GM19372 (cell line): ENCODE results near the gene TARS1.

ENCODE experiments used
- ATAC-seq: cut with Tn5 transposase; IDR thresholded peaks from one replicate; pipeline ENCODE4 v1.9.1; 2021; ENCODE audit warnings: mild to moderate bottlenecking, low read depth, moderate library complexity; ENCODE audit not compliant: unreplicated experiment

TARS1 gene

DNA sequence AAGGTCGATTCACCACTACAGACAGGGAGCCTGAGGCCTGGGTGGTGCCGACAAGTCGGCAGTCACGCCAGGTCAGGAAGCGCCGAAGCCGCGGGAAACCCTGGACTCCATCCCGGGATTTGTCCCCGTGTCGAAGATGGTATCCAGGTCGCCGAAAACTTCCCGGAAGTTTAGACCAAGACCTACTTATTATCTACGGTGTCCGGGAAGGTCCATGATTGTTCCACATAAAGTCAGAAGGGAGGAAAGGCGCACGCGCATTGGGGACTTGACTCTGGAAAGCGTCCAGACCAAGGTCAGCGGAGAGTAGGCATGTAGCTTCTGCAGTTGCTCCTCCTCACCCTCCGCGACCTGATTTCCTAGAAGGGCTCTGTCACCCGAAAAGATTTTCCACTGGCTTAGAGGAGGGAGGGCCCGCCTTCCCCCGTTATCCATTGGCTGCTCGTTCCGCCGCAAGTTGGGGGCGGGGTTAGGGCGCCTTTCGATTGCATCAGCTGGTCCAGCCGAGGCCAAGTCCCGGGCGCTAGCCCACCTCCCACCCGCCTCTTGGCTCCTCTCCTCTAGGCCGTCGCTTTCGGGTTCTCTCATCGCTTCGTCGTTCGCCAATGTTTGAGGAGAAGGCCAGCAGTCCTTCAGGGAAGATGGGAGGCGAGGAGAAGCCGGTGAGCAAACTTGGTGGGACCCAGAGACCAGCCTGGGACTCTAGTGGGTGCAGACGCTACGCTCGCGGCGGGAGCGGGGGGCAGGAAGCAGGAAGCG lies at the start of gene TARS1:
Gene TARS1 (plus strand): TSS at position 484 of the 759 bp plus-strand sequence. CDS start 122 bp downstream, at position 606.
- peak; percentile 94 for ATAC-seq

DNA sequence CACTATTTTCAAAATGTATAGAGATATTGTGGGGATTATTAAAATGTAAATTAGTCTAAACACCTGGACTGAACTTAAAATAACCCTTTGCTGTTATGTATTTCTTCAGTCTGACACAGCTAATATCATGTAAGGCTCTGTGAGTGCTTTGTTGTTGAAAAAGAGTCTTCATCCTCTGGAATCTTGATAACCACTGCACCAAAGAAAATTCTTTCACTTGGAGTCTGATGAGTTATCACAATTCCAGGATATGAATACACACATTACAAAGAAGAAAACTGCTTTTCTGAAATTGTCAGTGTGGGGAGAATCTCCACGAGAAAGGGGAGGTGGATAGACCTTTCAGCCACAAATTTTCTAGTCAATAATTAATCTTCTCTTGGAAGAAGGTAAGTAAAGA lies 42.3 kb upstream of the TARS1 start:
- no peak for ATAC-seq

DNA sequence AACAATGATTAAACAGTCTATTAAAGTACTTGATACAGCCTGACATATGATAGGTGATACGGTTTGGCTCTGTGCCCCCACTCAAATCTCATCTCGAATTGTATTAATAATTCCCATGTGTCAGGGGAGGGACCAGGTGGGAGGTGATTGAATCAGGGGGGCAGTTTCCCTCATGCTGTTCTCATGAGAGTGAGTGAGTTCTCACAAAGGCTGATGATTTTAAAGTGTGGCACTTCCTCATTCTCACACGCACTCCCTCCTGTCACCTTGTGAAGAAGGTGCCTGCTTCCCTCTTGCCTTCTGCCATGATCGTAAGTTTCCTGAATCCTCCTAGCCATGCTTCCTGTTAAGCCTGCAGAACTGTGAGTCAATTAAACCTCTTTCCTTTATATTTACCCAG lies 40.1 kb upstream of the TARS1 start:
- ATAC-seq, result no peak

DNA sequence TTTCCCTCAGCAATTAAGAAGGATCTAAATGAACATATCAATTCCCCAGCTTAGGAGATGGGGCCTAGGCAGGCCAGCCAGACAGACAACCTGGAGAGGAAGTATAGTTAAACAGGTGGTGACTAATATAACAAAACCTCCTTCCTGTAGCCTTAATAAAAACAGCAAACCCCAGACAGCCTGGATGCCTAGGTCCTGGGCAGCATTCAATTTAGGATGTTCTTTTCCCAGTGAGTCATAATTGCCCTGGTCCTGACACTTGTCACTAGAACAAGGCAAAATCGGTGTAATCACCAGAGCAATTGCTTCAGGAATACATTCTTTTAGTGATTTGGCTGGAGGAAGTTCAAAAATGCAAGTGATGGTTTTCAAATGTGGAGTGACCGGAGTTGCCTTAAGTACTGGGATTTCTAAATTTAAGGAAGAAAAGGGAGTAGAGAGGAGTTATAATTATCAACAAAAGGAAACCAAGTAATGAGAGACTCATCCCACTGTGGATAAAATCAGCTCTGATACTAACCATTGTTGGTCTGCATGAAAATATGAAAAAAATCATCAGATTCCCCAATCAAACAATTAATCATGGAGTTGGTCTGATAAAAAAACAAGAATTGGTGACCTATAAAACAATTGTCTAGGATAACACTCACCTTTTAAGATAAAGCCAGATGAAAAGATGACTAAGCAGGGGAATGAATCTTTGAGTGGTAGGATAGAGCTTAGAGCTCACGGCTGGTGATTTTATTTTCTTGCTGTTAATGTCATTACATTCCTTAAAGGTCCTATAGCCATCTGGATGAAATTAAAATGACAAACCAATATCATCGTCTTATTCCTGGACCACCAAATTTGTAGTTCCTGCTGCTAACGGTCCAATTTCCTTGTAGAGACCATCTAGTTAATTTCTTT lies 39.0 kb upstream of the TARS1 start:
- ATAC-seq, result no peak

DNA sequence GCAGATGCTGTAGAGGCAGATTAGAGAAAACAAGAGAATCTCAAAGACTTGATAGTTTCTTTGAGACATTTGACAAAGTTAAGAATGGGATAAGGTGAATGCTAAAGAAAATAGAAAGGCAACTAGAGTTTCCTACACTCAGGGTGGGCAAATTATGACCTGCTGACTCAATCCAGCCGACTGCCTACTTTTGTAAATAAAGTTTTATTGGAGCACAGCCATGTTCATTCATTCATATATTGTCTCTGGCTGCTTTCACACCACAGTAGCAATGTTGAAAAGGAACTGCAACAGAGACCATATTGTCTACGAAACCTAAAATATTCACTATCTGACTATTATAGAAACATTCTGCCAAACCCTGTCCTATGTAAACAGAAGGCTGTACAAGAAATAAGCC lies 37.6 kb upstream of the TARS1 start:
- ATAC-seq, result no peak

DNA sequence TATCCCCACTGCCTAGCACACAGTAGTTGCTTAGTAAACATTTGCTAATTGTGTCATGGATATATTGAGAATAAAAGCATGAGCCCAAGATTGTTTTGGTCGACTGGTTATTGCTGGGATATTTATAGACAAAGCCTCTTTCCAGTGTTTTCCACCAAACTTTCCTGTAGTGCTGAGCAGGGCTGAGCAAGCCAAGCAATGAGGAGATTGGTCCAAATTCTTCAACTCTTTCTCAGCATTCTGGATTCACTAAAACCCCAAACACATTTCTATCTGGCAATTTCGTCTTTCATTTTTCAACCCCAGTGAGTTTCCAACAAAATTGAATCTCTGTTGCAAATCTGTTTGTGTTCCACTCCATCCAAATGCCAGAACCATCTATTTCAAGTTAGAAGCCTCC lies 31.9 kb upstream of the TARS1 start:
- no peak for ATAC-seq

DNA sequence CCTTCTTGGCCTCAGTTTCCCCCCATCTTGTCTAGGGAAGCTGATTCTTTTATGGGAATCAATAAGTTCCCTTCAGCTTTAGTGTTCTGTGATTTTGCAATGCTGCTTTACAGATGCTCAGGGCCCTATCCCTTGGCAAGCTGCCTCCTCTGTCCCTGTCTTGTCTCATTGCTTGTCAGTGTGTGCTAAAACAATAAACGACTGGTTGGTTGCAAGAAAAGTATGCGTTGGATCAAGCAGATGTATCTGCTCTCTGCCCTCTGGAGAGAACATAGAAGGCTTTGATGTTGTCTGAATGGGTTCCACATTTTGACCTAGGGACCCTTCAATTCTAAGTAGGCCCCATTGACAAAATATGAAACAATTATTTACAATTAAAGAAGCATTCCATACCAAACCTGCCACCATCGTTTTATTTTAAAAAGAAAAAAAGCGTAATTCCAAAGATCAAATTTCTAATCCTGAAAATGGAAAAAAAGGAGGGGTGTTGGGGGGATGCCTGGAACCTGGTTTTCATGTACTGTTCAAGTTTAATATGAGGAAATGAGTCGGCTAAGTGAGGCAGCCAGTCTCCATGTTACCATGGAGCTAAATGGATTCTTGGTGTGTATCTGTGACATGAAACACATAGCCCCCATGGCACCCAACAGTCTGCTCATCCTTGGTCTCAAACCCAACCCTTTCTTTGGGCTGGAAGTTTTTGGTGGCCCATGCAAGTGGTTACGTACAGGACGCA lies 31.2 kb upstream of the TARS1 start:
- no peak for ATAC-seq

DNA sequence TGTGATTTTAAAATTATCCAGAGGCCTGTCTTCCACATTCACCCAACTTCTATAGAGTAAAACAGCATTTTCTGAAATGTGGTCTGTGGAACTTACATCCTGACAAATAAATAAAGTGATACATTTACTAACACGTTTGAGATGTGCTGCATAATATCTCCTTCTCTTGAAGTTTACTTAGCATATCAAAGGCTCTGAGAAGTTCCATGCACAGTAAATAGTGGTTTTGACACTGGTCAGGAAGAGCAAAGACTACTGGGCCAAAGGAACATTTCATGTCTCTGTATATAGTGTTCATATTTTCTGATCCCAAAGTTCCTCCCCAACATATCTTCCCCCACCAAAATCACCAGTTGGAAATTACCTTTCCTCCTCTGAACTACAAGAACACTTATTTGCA lies 30.5 kb upstream of the TARS1 start:
- ATAC-seq, result no peak

DNA sequence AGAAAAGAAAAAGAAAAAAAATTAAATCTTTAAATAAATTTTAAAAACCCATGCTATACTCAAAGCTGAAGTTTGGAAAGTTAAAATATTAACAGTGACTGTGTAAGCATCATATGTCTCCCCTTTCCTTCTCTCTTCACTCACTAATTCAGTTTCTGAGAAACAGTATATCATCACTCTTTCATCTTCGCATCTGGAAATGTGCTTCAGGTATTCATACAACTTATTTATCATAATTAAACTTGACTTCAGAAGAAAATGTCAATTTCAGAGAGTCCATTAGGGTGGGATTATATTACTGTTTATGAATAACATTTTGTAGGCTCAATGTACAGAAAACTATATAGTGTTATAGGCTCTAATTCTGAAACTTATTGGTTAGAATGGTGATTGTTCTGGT lies 29.3 kb upstream of the TARS1 start:
- ATAC-seq, result no peak

DNA sequence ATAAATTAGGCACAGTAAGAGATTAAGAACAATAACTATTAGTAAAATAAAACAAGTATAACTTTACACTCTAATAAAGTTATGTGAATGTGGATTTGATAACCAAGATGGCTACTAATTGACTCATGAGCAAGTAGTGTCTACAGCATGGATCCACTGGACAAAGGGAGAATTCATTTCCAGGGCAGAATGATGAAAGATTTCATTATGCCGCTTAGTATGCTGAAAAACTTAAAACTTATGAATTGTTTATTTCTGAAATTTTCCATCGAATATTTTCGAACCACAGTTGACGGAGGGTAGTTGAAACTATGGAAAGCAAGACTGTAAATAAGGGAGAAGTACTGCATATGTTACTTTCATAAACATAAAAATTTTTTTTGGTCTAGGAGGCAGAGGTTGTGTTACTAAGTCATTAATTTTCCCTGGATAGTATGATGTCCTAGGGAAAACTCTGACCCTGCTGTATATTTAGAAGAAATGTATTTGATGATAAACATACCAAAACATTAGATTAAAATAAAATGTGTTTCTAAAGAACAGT lies 24.9 kb upstream of the TARS1 start:
- no peak for ATAC-seq

DNA sequence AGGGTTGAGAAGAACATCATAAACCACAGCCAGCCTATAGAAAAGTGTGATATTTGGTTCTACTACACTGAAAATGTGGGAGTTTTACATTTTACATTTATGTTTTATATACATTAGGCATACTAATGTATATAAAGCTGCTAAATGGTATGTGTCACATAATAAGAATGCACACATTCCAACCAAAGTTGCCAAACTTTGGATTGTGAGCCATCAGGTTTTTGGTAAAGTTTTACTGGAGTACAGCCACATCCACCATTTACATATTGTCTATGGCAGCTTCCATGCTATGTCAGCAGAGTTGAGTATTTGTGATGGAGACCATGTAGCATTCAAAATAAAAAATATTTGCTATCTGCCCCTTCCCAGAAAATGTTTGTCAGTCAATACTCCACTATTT lies 23.1 kb upstream of the TARS1 start:
- ATAC-seq, result no peak

DNA sequence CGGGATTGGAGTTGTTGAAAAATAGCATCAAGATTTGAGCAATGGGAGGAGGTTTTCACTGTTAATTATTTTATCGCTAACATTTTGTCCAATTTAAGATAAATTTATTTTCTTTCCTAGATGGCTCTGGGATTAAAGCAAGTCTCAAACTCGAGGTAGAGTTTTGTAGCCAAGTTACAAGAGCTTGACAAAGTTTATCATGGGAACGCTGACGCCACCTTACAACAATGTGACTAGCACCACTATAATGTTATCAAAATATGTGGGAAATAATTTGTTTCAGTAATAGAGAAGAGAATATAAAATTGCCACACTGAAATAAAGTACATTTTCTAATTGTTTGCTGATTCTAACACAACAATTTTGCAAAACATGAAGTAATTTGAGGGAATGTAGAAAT lies 19.8 kb upstream of the TARS1 start:
- ATAC-seq, result no peak

DNA sequence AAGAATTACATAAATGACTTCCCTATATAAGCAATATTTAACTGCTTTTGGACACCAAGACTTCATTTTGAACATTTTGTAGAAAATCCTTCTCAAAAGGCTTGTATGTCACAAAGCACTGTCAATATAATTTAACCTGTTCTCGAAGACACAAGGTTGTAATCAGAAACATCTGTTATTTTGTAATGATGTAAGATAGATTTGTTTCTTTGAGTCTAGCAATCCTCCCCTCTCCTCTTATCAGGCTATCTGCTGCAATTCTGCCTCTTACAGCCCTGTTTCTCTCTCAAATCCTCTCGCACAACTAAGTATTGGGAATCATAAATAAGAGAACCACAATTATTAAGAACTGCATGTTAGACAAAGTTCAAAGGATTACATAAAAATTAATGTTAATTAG lies 18.6 kb upstream of the TARS1 start:
- ATAC-seq, result no peak

DNA sequence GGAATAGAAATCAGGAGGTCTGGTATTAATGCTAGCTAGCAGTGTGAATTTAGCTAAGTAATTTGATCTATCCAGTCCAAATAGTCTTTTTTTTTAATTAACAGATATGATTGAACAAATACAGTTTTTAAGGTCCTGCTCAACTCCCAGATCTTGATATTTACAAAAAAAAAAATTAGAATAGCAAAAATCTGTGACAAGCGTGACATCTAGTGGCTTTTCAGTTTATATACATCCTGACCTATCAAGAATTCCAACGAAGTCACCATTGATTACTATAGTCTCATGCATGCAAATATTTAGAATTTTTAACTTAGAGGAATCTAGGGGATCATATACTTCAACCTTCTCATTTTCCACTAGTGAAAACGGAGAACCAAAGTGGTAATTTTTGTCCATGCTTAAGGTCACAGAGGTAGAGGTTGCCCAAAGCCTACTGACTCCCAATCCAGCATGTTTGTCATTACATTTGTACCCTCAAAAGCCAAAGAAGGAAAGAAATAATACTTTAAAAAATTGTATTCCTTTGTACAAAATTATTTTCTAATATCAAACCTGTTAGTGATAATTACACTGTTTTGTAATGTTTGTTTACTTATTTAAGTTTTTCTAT lies 17.6 kb upstream of the TARS1 start:
- no peak for ATAC-seq

DNA sequence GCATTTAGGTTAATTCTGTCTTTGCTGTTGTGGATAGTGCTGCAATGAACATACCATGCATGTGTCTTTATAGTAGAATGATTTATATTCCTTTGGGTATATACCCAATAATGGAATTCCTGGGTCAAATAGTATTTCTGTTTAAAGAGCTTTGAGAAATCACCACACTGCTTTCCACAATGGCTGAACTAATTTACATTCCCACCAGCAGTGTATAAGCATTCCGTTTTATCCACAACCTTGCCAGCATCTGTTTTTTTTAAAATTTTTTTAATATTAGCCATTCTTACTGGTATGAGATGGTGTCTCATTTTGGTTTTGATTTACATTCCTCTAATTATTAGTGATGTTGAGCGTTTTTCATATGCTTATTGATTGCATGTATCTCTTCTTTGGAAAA lies 15.5 kb upstream of the TARS1 start:
- ATAC-seq, result no peak

DNA sequence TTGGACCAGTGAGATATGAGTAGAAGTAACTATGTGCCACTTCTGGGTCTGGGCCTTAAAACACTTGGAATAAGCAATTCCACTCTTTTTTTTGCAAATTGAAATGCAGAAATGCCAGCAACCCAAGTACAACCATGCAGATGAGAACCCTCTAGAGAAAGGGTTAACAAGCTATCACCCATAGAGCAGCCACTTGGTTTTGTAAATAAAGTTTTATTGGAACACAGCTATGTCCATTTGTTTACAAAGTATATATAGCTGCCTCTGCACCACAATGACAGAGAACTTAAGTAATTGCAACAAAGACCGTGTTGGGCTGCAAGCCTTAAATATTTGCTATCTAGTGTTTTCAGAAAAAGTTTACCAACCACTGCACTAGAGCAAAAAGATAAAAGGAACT lies 9.8 kb upstream of the TARS1 start:
- ATAC-seq, result no peak

DNA sequence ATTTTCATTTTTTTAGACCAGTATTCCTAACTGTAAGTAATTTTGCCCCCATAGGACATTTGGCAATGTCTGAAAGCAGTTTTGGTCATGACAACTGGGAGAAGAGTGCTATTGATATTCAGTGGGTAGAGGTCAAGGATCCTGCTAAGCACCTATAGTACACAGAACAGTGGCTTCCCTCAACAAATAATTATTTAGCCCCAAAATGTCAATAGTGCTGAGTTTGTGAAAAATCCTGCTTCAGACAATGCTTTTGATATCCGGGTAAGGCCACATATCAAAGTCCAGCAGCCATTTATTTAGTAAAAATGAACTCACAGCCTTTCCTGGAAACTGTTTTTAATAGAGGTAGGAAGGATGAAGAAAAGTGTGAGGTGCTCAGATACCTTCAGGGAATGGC lies 8.1 kb upstream of the TARS1 start:
- ATAC-seq, result no peak

DNA sequence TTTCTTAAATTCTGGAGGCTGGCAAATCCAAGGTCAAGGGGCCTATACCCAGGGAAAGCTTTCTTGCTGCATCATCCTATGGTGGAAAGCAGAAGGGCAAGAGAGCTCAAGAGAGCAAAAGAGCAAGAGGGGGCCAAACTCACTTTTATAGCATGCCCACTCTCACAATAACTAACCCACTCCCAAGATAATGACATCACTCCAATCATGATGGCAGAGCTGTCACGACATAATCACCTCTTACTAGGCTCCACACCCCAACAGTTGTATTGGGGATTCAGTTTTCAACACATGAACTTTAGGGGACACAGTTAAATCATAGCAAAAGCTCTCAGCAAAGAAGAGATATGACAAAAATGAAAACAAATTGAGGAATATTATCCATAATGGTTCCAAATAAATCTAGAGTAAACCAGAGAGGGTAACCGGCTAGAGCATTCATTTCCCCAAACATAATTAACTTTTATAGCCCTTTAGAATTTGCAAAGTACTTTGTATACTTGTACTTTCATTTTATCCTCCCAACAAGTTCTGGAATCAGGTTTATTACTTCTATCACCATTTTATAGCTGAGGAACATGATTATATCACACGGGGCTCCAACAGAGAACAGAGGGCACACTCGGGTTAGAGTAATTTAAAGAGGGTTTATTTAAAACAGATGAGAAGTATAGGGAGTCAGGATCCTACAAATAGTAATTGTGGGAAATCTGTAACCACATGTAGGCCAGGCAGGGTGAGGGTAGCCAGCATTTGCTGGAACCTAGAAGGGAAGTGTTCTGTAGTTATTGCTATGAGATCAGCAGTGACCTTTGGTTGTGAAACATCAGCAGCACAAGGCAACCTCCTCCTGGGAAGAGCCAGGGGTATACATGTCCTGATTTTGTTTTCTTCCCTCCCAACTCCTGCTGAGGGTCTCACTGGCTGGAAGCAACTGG lies 7.2 kb upstream of the TARS1 start:
- no peak for ATAC-seq

DNA sequence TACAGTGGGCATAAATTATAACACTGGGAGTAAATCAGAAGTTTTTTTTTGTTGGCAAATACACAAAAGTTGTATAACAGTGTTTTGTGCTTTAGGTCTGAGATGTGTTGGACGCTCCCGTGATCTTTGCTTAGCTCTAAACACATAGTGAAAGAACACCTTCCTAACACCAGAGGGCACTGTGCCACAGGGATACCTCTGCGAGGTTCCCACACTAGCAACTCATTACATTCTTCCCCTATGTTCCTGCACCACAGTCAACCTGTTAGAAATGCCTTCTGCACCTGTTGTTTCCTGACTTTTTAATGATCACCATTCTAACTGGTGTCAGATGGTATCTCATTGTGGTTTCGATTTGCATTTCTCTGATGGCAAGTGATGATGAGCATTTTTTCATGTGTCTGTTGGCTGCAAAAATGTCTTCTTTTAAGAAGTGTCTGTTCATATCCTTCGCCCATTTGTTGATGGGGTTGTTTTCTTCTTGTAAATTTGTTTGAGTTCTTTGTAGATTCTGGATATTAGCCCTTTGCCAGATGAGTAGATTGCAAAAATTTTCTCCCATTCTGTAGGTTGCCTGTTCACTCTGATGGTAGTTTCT lies 4.8 kb upstream of the TARS1 start:
- peak; percentile 42 for ATAC-seq
